ENCODE results near the gene ONECUT2.

Gene ONECUT2

DNA sequence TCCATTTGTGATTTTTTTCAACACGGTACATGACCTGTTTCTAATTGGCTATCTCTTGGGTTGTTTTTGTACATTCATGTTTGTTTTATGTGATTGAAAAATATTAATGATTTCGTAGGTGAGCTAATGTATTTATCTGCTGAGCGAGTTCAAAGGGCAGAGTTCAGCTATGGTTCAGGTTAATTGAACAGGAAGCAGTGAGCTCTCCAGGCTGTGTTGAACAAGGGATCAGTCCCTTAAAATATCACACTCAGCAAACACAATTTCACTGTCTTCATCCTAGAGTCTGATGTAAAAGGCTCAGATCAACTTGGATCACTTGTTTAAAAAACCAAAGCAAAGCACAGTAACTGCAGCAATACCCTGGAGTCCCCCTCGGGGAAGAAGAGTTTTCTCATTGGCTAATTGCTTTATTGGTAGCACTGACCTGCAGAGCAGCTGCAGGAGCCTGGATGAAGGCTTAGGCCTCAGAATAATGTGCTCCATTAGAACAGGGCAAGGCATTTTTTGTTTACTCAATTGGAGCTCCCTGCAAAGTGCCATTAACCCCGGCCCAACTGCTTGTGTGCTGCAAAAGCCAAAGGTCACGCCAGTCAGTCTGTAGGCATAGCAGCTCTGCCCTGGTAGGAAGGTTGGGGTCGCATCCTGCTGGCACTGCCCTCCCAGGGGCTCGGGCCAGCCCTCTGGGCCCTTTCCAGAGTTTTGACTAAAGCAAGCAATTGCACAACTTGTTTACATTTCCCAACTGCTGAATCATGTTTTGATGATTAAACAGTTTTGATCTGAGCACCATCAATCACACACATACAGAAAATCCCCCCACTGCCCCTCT lies 10.5 kb downstream of the ONECUT2 start:
- no peak for DNase-seq (ENCODE audit: low read depth)
- TF ChIP-seq, protein P1, sequence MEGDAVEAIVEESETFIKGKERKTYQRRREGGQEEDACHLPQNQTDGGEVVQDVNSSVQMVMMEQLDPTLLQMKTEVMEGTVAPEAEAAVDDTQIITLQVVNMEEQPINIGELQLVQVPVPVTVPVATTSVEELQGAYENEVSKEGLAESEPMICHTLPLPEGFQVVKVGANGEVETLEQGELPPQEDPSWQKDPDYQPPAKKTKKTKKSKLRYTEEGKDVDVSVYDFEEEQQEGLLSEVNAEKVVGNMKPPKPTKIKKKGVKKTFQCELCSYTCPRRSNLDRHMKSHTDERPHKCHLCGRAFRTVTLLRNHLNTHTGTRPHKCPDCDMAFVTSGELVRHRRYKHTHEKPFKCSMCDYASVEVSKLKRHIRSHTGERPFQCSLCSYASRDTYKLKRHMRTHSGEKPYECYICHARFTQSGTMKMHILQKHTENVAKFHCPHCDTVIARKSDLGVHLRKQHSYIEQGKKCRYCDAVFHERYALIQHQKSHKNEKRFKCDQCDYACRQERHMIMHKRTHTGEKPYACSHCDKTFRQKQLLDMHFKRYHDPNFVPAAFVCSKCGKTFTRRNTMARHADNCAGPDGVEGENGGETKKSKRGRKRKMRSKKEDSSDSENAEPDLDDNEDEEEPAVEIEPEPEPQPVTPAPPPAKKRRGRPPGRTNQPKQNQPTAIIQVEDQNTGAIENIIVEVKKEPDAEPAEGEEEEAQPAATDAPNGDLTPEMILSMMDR (conservative IDR thresholded peaks at IDR 0.05; ENCODE audit: control insufficient read depth, insufficient read depth, low read depth, low read length): no peak
- no peak overlapping the region for H3K4me3 ChIP-seq (ENCODE audit: control insufficient read depth, low read depth, low read length)

DNA sequence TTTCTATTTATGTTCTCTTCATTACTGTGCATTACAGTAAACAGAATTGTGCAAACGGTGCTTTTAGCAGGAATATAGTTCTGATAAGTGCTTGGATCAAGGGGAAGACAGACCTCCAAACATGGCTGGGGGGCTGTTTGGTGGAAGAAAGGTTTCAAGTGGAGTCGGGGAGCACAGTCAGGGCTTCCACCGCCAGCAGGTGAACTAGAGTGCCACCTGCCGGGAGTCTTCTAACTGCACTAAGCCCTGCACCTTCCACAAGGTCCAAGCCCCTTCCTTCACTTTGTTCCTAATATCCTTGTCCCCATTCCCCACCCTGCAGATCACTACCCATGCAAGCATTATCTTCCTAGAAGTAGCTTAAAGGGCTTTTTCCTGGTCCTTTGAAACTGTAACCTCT lies 11.1 kb downstream of the ONECUT2 start:
- TF ChIP-seq, protein P1 (conservative IDR thresholded peaks at IDR 0.05; ENCODE audit: control insufficient read depth, insufficient read depth, low read depth, low read length): peak; percentile 52
- no peak overlapping the region for H3K4me3 ChIP-seq (ENCODE audit: control insufficient read depth, low read depth, low read length)
- DNase-seq (ENCODE audit: low read depth): peak; percentile 24

DNA sequence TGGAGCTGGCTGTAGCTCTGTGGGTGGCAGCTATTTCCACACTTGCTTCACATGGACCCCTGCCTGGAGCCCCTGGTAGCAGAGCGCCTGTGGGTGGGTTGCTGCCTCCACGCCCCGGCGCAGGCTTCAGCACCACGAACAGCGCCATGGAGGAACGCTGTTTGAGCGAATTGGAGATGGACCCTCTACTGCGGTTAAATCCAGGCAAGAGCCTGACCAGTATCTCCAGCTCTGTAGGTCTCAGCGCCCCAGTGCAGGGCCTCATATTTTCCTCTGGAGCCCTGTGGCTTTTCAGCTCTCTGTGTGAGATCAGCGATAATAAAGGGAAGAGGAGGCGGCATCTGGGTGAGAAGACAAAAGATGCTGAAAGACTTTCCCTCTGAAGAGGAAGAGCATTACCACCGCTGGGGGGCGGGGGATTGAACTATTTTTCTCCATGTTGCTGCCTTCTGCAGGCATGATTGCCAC lies 12.0 kb downstream of the ONECUT2 start:
- H3K4me3 ChIP-seq (ENCODE audit: control insufficient read depth, low read depth, low read length): no peak overlapping the region
- peak; percentile 26 for DNase-seq (ENCODE audit: low read depth)
- TF ChIP-seq, protein P1 (conservative IDR thresholded peaks at IDR 0.05; ENCODE audit: control insufficient read depth, insufficient read depth, low read depth, low read length): no peak

DNA sequence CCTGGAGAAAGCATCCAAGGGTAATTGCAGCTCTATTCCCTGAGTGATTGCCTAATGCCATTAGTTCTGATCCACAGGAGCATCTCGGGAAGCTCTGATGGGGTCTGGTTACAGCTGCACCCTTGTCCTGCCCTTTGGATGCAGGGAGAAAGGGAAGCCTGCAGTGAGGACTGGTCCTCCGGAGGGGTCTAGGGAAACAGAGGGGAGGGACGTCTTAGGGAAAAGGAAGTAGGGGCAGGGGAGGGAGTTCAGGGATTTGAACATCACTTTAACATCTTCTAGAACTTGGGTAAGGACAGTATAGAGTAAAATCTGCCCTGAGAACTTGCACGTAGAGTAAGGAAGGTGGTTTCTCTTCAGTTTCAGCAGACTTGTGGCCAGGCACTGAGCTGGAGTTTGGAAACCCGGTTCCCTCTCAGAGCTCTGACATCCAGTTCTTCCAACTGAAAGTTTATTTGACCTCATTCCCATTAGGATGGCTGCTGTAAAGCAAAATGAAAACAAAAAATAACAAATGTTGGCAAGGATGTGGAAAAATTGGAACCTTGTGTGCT lies 20.5 kb downstream of the ONECUT2 start:
- DNase-seq (ENCODE audit: low read depth): no peak
- TF ChIP-seq, protein P1 (conservative IDR thresholded peaks at IDR 0.05; ENCODE audit: control insufficient read depth, insufficient read depth, low read depth, low read length): no peak
- H3K4me3 ChIP-seq (ENCODE audit: control insufficient read depth, low read depth, low read length): no peak overlapping the region

DNA sequence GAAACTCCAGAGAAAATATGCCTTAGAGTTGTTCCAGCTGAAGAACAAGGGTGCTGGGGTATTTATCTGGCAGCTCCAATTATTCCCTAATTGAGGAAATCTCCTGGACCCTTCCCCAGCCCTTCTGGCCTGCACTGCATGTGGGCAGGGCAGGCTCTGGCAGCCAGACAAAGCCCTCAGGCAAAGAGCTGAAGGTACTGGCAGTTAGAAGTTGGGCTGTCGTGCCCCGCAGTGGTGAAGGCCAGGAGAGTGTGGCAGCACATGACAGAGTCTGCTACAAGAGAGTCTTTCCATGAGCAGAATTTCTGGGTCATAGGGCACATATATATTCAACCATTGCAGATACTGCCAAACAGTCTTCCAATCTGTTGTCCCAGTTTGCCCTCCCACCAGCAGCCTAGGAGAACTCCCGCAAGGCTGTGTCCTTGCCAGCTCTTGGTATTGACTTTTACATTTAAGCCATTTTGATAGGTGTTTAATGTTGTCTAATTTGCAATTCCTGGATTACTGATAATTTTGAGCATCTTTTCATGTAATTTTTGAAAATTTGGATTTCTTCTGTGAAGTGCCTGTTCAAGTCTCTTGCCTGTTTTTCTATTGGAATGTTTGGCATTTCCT lies 26.6 kb downstream of the ONECUT2 start:
- TF ChIP-seq, protein P1 (conservative IDR thresholded peaks at IDR 0.05; ENCODE audit: control insufficient read depth, insufficient read depth, low read depth, low read length): no peak
- H3K4me3 ChIP-seq (ENCODE audit: control insufficient read depth, low read depth, low read length): no peak overlapping the region
- no peak for DNase-seq (ENCODE audit: low read depth)

DNA sequence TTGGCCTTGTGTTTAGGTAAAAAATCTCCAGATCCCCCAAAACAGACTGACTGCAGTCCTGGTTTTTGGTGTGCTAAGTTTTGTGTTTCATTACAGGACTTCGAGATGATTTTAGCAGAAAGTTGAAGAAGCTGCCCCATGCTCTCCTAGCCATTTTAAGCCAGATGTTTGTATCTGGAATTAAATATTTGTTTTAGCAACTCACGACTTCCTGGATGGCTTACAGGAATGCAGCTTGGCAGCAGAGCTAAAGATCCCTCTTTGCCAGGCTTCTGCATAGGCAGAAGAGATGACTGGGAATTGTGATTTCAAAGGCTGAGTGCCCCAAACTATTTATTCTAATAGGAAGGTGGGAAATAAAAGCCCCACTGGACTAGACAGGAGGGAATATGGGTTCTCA lies 31.1 kb downstream of the ONECUT2 start:
- DNase-seq (ENCODE audit: low read depth): no peak
- TF ChIP-seq, protein P1 (conservative IDR thresholded peaks at IDR 0.05; ENCODE audit: control insufficient read depth, insufficient read depth, low read depth, low read length): no peak
- H3K4me3 ChIP-seq (ENCODE audit: control insufficient read depth, low read depth, low read length): no peak overlapping the region

All from fibroblast of mammary gland (primary cell).